Esophagus squamous epithelium (tissue), 5 donors: ENCODE measurements around the gene CDKN2A. TPM values are rescaled to one million over a fixed set of nuclear protein-coding genes. Genes with fewer than 3 reads are reported as not detected.

Source experiments
- DNase-seq: peaks from one replicate; lab custom pipeline; 2025; lab: John Stamatoyannopoulos, UW
- H3K27ac ChIP-seq, 4 donors: fragments of 200-600 bp; sonication (generic); one replicate each; pipeline ENCODE4 v1.5.1; 2016 to 2019; ENCODE audit warnings: mild to moderate bottlenecking in 1 of 4
- H3K27me3 ChIP-seq, 4 donors: fragments of 200-600 bp; sonication (generic); 1 replicate in 3 of 4; 2 replicates in 1 of 4; pipeline versions ENCODE4 v1.5.1 to v1.6.0; 2017 to 2021; ENCODE audit warnings: antibody characterized with exemption in 1 of 4
- H3K36me3 ChIP-seq, 3 donors: fragments of 200-600 bp; sonication (generic); one replicate each; pipeline ENCODE4 v1.5.1; 2016 to 2019
- H3K4me1 ChIP-seq, 3 donors: fragments of 200-600 bp; sonication (generic); one replicate each; pipeline ENCODE4 v1.5.1; 2017 to 2019
- H3K4me3 ChIP-seq, 4 donors: fragments of 200-600 bp; sonication (generic); 1 replicate in 3 of 4; 2 replicates in 1 of 4; pipeline ENCODE4 v1.5.1; 2016 to 2019; ENCODE audit warnings: mild to moderate bottlenecking in 2 of 4, moderate library complexity in 1 of 4
- H3K9me3 ChIP-seq, 3 donors: fragments of 200-600 bp; sonication (generic); one replicate each; pipeline ENCODE4 v1.5.1; 2016 to 2019
- CTCF ChIP-seq, 6 experiments: fragments of 450-650 bp in 4 of 6; fragments of 200-600 bp in 2 of 6; sonication (generic) in 2 of 6; IDR thresholded peaks; one replicate each; pipeline ENCODE4 v1.5.1; 2016 to 2019; ENCODE audit warnings: antibody characterized with exemption in 6 of 6, mild to moderate bottlenecking in 4 of 6, moderate library complexity in 4 of 6
- POLR2A ChIP-seq, 4 donors: fragments of 450-650 bp; IDR thresholded peaks; one replicate each; pipeline ENCODE4 v1.6.1; 2017; ENCODE audit warnings: antibody characterized with exemption in 4 of 4, mild to moderate bottlenecking in 4 of 4, moderate library complexity in 3 of 4
- WGBS, 2 donors: methylation state at CpG; one replicate each; pipeline ENCODE4 v1.1.5; 2018; 5-methylcytosine and 5-hydroxymethylcytosine counted together
- intact Hi-C: fragments of 100-400 bp; cut with DNase I; formaldehyde crosslinking; loops from one replicate; pipeline ENCODE4 v1.15.0; 2022
- total RNA-seq, 4 donors: library from RNA; depleted of rRNA; stranded (reverse); fragments of >200 nt; gene quantifications; one replicate each; pipeline ENCODE4 v1.1.0, GENCODE V29; 2016
- donor health status: DM: yes; HTN: yes; CAD: no.

Gene CDKN2A
- total RNA-seq, 4 donors from 2014 or later, result 1.5 to 20.2 (median 7.1) TPM

DNA sequence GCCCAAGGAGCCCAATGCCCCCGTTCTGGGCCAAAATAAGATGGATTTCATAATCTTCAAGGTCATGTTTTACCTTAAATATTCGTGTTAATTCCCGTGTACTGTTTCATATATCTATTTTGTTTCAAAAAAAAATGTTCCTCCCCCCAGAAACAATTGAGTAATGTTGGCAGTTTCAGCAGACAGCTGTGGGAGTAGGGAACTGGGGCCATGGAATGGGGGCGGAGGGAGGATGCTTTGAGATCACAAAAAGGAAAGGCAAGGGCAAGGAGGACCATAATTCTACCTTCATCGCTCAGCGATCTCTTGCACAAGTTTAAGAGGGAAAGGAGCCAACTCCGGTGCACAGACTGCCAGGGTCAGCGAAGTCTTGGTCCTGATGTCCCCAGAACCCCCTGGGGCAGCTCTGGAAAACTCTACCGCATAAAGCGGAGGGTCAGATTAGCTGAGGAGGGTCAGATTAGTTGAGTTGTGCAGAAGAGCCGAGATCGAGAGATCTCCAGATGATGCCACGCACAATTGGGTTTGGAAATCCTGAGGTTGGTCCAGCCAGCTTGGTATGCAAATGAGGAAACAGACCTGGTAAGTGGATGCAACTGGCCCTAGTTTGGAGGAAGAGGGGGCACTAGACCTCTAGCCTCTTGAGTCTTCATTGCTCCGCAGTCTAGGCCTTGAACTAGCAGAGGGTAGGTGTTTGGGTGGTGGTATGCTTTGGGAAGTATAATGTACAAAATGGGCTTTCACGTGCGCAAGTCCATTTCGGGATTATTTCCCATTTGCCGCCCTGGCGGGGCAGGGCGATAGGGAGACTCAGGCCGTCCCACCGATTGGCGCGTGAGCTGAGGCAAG, 24.0 kb downstream of the CDKN2A start:
- Histone ChIP-seq H3K4me3 (no peak overlapping the region), H3K27me3 (peaks cover 16 to 100% (median 84%) of the 10 kb centered on the region in 4 donors)
- 30 to 34% methylated on average over 19 to 24 of the region's 24 CpGs for WGBS, 2 donors

GRCh38 chr9:21969011-21969940, 24.9 kb downstream of the CDKN2A start:
- peaks cover 15 to 54% (median 21%) of the 10 kb centered on the region in 3 donors for H3K4me1 ChIP-seq
- H3K36me3 ChIP-seq, result no peaks in the 10 kb centered on the region
- TF ChIP-seq POLR2A (IDR thresholded peaks at IDR 0.05) (no peak), CTCF (IDR thresholded peaks at IDR 0.05) (no peak)
- H3K9me3 ChIP-seq, result no peaks in the 10 kb centered on the region
- H3K4me3 ChIP-seq, result peak overlapping the region in 1 of 4 donors; percentile 1
- WGBS, 2 donors, result 16 to 18% methylated on average over 21 to 24 of the region's 28 CpGs
- H3K27ac ChIP-seq, result no peak overlapping the region
- no peak for DNase-seq
- intact Hi-C loops, result no loop called here
- peaks cover 16 to 100% (median 83%) of the 10 kb centered on the region in 4 donors for H3K27me3 ChIP-seq

More for the DNA sequence above, 24.0 kb downstream of the CDKN2A start:
- Histone ChIP-seq H3K4me1 (peaks cover 16 to 56% (median 26%) of the 10 kb centered on the region in 3 donors), H3K9me3 (no peaks in the 10 kb centered on the region), H3K27ac (no peak overlapping the region), H3K36me3 (no peaks in the 10 kb centered on the region)
- intact Hi-C loops, result no loop called here
- no peak for DNase-seq
- no peak for TF ChIP-seq POLR2A (IDR thresholded peaks at IDR 0.05)
- TF ChIP-seq CTCF (IDR thresholded peaks at IDR 0.05), result no peak

- peaks cover 16 to 100% (median 76%) of the 10 kb centered on the region in 4 donors for H3K27me3 ChIP-seq
- intact Hi-C loops, result no loop called here
- TF ChIP-seq POLR2A (IDR thresholded peaks at IDR 0.05) (no peak), CTCF (IDR thresholded peaks at IDR 0.05) (no peak)
- no peak for DNase-seq
- H3K4me3 ChIP-seq, result peak overlapping the region in 1 of 4 donors; percentile 1
- WGBS, 2 donors, result 14 to 19% methylated on average over 22 to 35 of the region's 41 CpGs
- H3K27ac ChIP-seq, result no peak overlapping the region
- H3K9me3 ChIP-seq, result peaks cover 0 to under 1% (median 0%) of the 10 kb centered on the region in 3 donors
- no peaks in the 10 kb centered on the region for H3K36me3 ChIP-seq
- H3K4me1 ChIP-seq, result peaks cover 14 to 47% (median 21%) of the 10 kb centered on the region in 3 donors
These were observed 25.7 kb downstream of the CDKN2A start for GRCh38 chr9:21968331-21969010.

GRCh38 chr9:21967702-21968101, 26.5 kb downstream of the CDKN2A start:
- no peak for DNase-seq
- H3K4me1 ChIP-seq, result peaks cover 14 to 47% (median 21%) of the 10 kb centered on the region in 3 donors
- H3K27me3 ChIP-seq, result peaks cover 16 to 100% (median 70%) of the 10 kb centered on the region in 4 donors
- peaks cover 0 to 3% (median 0%) of the 10 kb centered on the region in 3 donors for H3K9me3 ChIP-seq
- TF ChIP-seq POLR2A (IDR thresholded peaks at IDR 0.05) (no peak), CTCF (IDR thresholded peaks at IDR 0.05) (no peak)
- intact Hi-C loops, result no loop called here
- H3K36me3 ChIP-seq, result no peaks in the 10 kb centered on the region
- H3K27ac ChIP-seq, result no peak overlapping the region
- no peak overlapping the region for H3K4me3 ChIP-seq
- WGBS, 2 donors, result 27 to 49% methylated on average over 10 of the region's 10 CpGs
